ENCODE results near the gene INPP5A. TPM values are rescaled to one million over a fixed set of nuclear protein-coding genes. Genes with fewer than 3 reads are reported as not detected.

Gene INPP5A
- total RNA-seq, 2 donors from 2014 or later = 14.8 to 18.6 TPM

GRCh38 chr10:132632851-132633684 lies 95.5 kb downstream of the INPP5A start:
- H3K4me1 Mint-ChIP-seq (ENCODE audit: low read depth in 2 of 2) = peaks cover 26 to 32% of the 10 kb centered on the region in 2 donors
- H3K27ac Mint-ChIP-seq = no peak overlapping the region
- no peaks in the 10 kb centered on the region for H3K36me3 Mint-ChIP-seq
- H3K27me3 Mint-ChIP-seq = peaks cover 7 to 12% of the 10 kb centered on the region in 2 donors
- no peak overlapping the region for H3K4me3 Mint-ChIP-seq
- no peaks in the 10 kb centered on the region for H3K9me3 Mint-ChIP-seq
- no peak for ATAC-seq
- DNase-seq (ENCODE audit: low spot score) = no peak

DNA sequence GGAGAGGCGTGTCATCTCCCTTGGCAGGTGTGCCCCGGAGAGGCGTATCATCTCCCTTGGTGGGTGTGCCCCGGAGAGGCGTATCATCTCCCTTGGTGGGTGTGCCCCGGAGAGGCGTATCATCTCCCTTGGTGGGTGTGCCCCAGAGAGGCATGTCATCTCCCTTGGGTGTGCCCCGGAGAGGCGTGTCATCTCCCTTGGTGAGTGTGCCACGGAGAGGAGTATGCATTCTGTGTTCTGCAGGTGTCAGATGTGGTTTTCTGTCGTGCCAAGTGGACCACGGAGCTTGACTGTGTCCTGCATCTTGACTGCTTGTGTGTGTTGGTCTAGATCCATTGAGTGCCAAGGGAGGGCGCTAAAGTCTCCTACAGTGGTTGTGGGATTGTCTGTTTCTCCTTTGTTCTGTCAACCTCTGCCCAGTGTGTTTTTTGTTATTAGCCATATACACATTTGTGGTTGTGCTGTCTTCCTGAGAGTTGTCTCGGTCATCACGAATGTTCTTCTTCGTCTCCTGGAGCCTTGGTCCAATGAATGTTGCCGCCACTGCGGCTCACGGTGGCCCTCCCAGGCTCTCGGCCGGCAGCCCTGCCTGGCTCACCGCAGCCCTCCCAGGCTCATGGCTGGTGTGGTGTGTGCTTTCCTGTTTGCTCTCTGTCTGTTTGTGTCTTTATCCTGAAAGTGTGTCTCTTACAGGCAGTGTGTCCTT lies 96.8 kb downstream of the INPP5A start:
- no peak overlapping the region for H3K27ac Mint-ChIP-seq
- DNase-seq (ENCODE audit: low spot score) = no peak
- H3K9me3 Mint-ChIP-seq = no peaks in the 10 kb centered on the region
- peaks cover 7 to 12% of the 10 kb centered on the region in 2 donors for H3K27me3 Mint-ChIP-seq
- H3K4me3 Mint-ChIP-seq = no peak overlapping the region
- H3K4me1 Mint-ChIP-seq (ENCODE audit: low read depth in 2 of 2) = peaks cover 27 to 33% of the 10 kb centered on the region in 2 donors
- ATAC-seq = no peak
- H3K36me3 Mint-ChIP-seq = no peaks in the 10 kb centered on the region

DNA sequence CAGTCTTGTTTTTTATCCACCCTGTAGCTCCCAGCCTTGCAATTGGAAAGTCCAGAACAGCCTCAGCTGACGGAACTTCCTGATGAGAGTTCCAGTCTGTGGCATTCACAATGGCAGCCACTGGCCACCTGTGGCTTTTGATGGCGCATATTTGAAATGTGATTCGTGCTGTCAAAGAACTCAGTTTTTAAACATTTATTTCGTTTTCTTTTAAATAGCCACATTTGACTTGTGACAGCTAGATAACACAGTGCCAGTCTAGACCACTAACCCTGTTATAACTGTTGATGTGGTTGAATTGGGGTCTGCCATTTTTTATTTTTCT lies 97.3 kb downstream of the INPP5A start:
- DNase-seq (ENCODE audit: low spot score) (no peak), ATAC-seq (no peak)
- peaks cover 7 to 12% of the 10 kb centered on the region in 2 donors for H3K27me3 Mint-ChIP-seq
- H3K9me3 Mint-ChIP-seq = no peaks in the 10 kb centered on the region
- peaks cover 22 to 28% of the 10 kb centered on the region in 2 donors for H3K4me1 Mint-ChIP-seq (ENCODE audit: low read depth in 2 of 2)
- H3K4me3 Mint-ChIP-seq = no peak overlapping the region
- H3K27ac Mint-ChIP-seq = no peak overlapping the region
- H3K36me3 Mint-ChIP-seq = no peaks in the 10 kb centered on the region

- no peak overlapping the region for H3K4me3 Mint-ChIP-seq
- DNase-seq (ENCODE audit: low spot score) = no peak
- H3K27me3 Mint-ChIP-seq = peaks cover 7% of the 10 kb centered on the region in 2 donors
- ATAC-seq = no peak
- no peaks in the 10 kb centered on the region for H3K9me3 Mint-ChIP-seq
- H3K4me1 Mint-ChIP-seq (ENCODE audit: low read depth in 2 of 2) = peaks cover 16 to 26% of the 10 kb centered on the region in 2 donors
- peak overlapping the region in 1 of 2 donors; percentile 51 for H3K27ac Mint-ChIP-seq
- no peaks in the 10 kb centered on the region for H3K36me3 Mint-ChIP-seq
These were observed 98.8 kb downstream of the INPP5A start for GRCh38 chr10:132636358-132636757.

GRCh38 chr10:132637477-132638129 lies 100.0 kb downstream of the INPP5A start:
- DNase-seq (ENCODE audit: low spot score) (no peak), ATAC-seq (peak; percentile 58 to 73)
- Mint-ChIP-seq H3K27ac (peak overlapping the region in 1 of 2 donors; percentile 51), H3K4me1 (ENCODE audit: low read depth in 2 of 2) (peaks cover 16 to 31% of the 10 kb centered on the region in 2 donors), H3K36me3 (no peaks in the 10 kb centered on the region), H3K9me3 (no peaks in the 10 kb centered on the region), H3K4me3 (peak overlapping the region; percentile 26), H3K27me3 (peaks cover 7% of the 10 kb centered on the region in 2 donors)

DNA sequence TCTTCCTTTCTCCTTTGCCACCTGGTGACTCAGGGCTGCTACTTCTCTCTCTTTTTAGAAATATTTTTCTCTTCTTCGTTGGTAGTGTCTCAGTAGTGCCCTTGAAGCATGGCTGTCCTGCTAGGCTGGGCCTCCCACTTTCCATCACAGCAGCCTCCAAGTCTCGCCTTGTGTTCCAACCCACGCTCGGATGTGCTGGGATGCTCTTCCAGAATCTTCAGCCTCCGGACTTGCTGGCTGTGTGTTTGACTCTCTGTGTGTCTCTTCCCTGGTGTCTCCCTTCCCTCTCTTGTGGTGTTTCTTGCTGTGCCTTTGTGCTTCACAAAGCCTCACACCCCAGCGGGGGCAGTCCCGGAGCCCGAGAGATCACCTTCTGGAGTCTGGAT lies 100.5 kb downstream of the INPP5A start:
- Mint-ChIP-seq H3K9me3 (no peaks in the 10 kb centered on the region), H3K4me3 (no peak overlapping the region), H3K36me3 (no peaks in the 10 kb centered on the region), H3K27ac (peak overlapping the region in 1 of 2 donors; percentile 51), H3K27me3 (peaks cover 7% of the 10 kb centered on the region in 2 donors), H3K4me1 (ENCODE audit: low read depth in 2 of 2) (peaks cover 16 to 29% of the 10 kb centered on the region in 2 donors)
- ATAC-seq (no peak), DNase-seq (ENCODE audit: low spot score) (no peak)

DNA sequence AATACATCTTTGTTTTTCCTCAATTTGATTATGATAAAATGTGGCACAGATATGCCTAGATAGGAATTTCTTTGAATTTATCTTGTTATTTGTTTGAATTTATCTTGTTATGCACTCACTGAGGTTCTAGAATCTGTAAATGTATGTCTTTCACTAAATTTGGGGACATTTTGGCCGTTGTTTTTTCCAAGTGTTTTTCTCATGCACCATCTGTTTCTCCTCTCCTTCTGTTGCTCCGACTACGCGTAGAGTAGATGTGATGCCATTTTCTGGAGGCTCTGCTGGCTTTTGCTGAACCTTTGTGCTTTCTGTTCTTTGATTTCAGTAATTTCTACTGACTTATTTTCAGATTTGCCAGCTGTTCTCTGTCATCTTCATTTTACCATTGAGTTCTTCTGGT lies 101.9 kb downstream of the INPP5A start:
- Mint-ChIP-seq H3K4me3 (no peak overlapping the region), H3K36me3 (no peaks in the 10 kb centered on the region), H3K27me3 (peaks cover 7% of the 10 kb centered on the region in 2 donors), H3K27ac (no peak overlapping the region), H3K9me3 (no peaks in the 10 kb centered on the region), H3K4me1 (ENCODE audit: low read depth in 2 of 2) (peaks cover 15 to 29% of the 10 kb centered on the region in 2 donors)
- DNase-seq (ENCODE audit: low spot score) = no peak
- no peak for ATAC-seq

DNA sequence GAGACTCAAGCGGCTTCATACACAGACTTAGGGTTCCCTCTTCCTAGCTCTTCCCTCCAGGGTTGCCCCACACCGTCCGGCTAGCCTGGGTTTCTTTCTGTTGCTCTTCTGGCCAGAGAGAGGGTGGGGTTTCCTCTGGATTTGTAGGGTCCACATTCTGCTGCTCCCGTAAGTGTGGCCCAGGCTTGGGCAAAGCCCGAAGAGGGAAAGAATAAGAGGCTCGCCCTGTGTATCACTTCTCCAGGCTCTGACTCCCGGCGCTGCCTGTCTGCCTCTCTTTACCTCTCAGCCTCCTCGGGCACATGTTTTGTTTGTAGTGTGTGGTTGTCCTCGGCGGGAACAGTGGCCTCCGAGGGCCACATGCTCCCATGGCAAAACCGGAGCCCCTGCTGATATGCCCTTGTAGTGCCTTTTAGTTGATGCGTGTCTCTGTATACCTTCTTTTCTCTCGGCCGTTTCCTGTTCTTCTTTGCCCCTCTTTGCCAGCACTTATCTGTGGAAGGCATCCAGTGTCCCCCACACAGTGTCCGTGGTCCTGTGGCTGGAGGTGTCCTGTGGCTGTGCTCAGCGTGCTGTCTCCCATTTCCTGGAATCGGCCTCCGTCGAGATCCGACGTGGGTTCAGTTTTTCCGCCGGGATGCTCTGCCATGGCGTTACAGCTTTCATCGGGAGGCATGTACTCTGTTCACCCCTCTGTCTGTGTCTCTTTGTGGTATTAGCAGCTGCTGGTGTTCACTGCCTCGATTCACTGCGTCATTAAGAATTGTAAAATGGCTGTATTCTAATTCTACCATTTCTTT lies 102.9 kb downstream of the INPP5A start:
- DNase-seq (ENCODE audit: low spot score) (no peak), ATAC-seq (no peak)
- H3K4me1 Mint-ChIP-seq (ENCODE audit: low read depth in 2 of 2) = peaks cover 10 to 25% of the 10 kb centered on the region in 2 donors
- H3K27me3 Mint-ChIP-seq = peaks cover 7% of the 10 kb centered on the region in 2 donors
- H3K4me3 Mint-ChIP-seq = no peak overlapping the region
- no peaks in the 10 kb centered on the region for H3K36me3 Mint-ChIP-seq
- H3K27ac Mint-ChIP-seq = no peak overlapping the region
- H3K9me3 Mint-ChIP-seq = no peaks in the 10 kb centered on the region

DNA sequence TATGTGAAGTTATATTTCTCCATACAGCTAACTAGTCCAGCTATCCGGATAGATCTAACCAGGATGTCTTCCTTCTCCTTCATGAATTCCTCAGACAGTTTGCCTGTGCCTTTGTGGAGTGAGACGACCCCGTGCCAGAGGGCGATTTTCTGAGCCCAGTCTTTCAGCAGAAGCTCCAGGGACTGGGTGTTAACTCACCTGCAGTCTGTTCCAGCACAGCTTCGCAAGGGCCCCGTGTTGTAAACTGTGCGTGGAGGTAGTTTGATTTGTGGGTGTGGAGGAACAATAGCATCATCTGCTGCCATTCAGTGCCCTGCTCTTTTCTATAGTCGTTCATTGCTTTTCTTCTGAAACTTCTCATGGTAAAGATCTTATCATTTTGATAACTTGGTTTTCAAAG lies 103.8 kb downstream of the INPP5A start:
- Mint-ChIP-seq H3K9me3 (no peaks in the 10 kb centered on the region), H3K4me3 (no peak overlapping the region), H3K27ac (no peak overlapping the region), H3K27me3 (peaks cover 7% of the 10 kb centered on the region in 2 donors), H3K4me1 (ENCODE audit: low read depth in 2 of 2) (peaks cover 10 to 25% of the 10 kb centered on the region in 2 donors), H3K36me3 (no peaks in the 10 kb centered on the region)
- ATAC-seq (no peak), DNase-seq (ENCODE audit: low spot score) (no peak)

DNA sequence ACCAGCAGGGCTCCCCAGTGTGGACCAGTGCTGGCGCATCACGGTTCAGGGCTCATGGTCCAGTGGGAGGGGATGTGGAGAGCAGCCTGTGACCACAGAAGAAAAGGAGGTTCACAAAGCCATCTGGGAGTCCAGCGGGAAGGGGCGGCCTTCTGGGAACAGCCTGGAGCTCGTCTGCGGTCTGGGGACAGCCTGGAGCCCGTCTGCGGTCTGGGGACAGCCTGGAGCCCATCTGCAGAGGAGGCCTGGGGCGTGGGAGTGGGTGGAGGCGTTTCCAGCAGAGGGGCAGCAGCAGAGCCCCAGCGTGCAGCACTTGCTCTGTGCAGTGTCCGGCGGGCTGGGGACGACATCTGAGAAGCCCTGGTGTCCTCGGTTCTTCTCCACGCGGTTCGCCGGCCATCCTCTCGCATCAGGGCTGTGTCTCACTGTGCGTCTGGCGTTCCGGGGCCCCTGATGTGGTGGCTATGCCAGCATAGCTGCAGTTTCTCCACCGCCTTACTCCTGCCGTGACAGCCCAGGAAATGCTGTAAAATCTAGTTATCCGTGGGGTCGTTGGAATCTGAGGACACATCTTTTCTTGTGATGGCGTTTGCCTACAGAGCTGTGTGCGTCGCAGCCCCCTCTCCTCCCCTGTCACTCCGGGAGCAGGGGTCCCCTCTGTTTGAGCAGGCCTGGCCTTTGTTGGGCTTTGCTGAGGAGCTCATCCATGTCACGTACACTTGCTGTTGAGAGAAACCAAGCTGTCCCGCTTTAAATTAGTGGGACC lies 104.6 kb downstream of the INPP5A start:
- Mint-ChIP-seq H3K4me1 (ENCODE audit: low read depth in 2 of 2) (peaks cover 10 to 23% of the 10 kb centered on the region in 2 donors), H3K27me3 (peaks cover 7% of the 10 kb centered on the region in 2 donors), H3K27ac (no peak overlapping the region), H3K4me3 (no peak overlapping the region), H3K9me3 (no peaks in the 10 kb centered on the region), H3K36me3 (no peaks in the 10 kb centered on the region)
- DNase-seq (ENCODE audit: low spot score) = no peak
- no peak for ATAC-seq

DNA sequence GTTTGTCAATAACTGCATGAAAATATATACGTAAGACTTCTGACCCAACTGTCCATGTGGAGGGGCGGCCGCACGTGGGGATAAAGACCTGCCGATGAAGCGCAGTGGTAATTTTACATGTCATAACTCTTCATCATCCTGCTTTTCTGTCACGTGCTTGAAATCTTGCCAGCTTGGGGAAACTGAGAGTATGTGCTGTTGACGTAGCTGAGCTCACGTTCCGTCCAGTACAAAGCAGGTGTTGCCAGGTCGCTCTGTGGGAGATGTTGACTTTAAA lies 105.1 kb downstream of the INPP5A start:
- Mint-ChIP-seq H3K27ac (no peak overlapping the region), H3K9me3 (no peaks in the 10 kb centered on the region), H3K4me1 (ENCODE audit: low read depth in 2 of 2) (peaks cover 6 to 18% of the 10 kb centered on the region in 2 donors), H3K4me3 (no peak overlapping the region), H3K36me3 (no peaks in the 10 kb centered on the region), H3K27me3 (peaks cover 2 to 4% of the 10 kb centered on the region in 2 donors)
- ATAC-seq = no peak
- DNase-seq (ENCODE audit: low spot score) = no peak

- no peak overlapping the region for H3K27ac Mint-ChIP-seq
- H3K4me3 Mint-ChIP-seq = no peak overlapping the region
- ATAC-seq (no peak), DNase-seq (ENCODE audit: low spot score) (no peak)
- H3K9me3 Mint-ChIP-seq = no peaks in the 10 kb centered on the region
- H3K27me3 Mint-ChIP-seq = peaks cover 0 to 3% of the 10 kb centered on the region in 2 donors
- H3K36me3 Mint-ChIP-seq = no peaks in the 10 kb centered on the region
- peaks cover 0 to 12% of the 10 kb centered on the region in 2 donors for H3K4me1 Mint-ChIP-seq (ENCODE audit: low read depth in 2 of 2)
These were observed 106.3 kb downstream of the INPP5A start for GRCh38 chr10:132643709-132644526.
